Keratinocyte (primary cell): ENCODE measurements around the gene EID3. TPM values are rescaled to one million over a fixed set of nuclear protein-coding genes. Genes with fewer than 3 reads are reported as not detected.

Source experiments
- DNase-seq: peaks from one replicate; pipeline ENCODE4 v3.0.0-alpha.2; 2011; ENCODE audit warnings: low read depth, missing footprints, low spot score
- FAIRE-seq: peaks from 2 replicates; lab custom pipeline; 2011; peaks lifted over from hg19 to GRCh38; lab: Jason Lieb, UNC
- H2AFZ ChIP-seq: 2 replicates; pipeline ENCODE4 v1.6.0; 2012; ENCODE audit warnings: low read length, control low read depth, inconsistent platforms; ENCODE audit not compliant: control insufficient read depth
- H3K27ac ChIP-seq: 2 replicates; pipeline ENCODE4 v1.5.1; 2011; ENCODE audit warnings: low read length; ENCODE audit not compliant: control insufficient read depth, insufficient read depth
- H3K27me3 ChIP-seq: 3 replicates; pipeline ENCODE4 v1.6.0; 2011; ENCODE audit warnings: low read length; ENCODE audit not compliant: control insufficient read depth, insufficient read depth; ENCODE audit errors: extremely low read depth
- H3K36me3 ChIP-seq, 2 experiments: 2 replicates in 1 of 2; 3 replicates in 1 of 2; pipeline ENCODE4 v1.5.1; 2011; ENCODE audit warnings: low read length in 2 of 2, mild to moderate bottlenecking in 1 of 2; ENCODE audit not compliant: control insufficient read depth in 2 of 2, insufficient read depth in 2 of 2; ENCODE audit errors: extremely low read depth in 1 of 2
- H3K4me1 ChIP-seq: 3 replicates; pipeline ENCODE4 v1.5.1; 2011; ENCODE audit warnings: low read length; ENCODE audit not compliant: control insufficient read depth, insufficient read depth; ENCODE audit errors: extremely low read depth
- H3K4me2 ChIP-seq: 3 replicates; pipeline ENCODE4 v1.6.0; 2011; ENCODE audit warnings: low read depth, low read length; ENCODE audit not compliant: control insufficient read depth, insufficient read depth; ENCODE audit errors: extremely low read depth
- H3K4me3 ChIP-seq, 3 experiments: fragments of 200-600 bp in 1 of 3; sonication (generic) in 1 of 3; 2 replicates in 2 of 3; 3 replicates in 1 of 3; pipeline ENCODE4 v1.5.1; 2011 to 2016; ENCODE audit warnings: low read length in 3 of 3, mild to moderate bottlenecking in 3 of 3, control low read depth in 2 of 3, inconsistent platforms in 1 of 3, low read depth in 1 of 3, mixed read lengths in 1 of 3, mixed run types in 1 of 3, moderate library complexity in 1 of 3; ENCODE audit not compliant: control insufficient read depth in 2 of 3, insufficient read depth in 2 of 3; ENCODE audit errors: extremely low read depth in 1 of 3
- H3K79me2 ChIP-seq: 2 replicates; pipeline ENCODE4 v1.6.0; 2012; ENCODE audit warnings: low read length; ENCODE audit not compliant: control insufficient read depth, insufficient read depth
- H3K9ac ChIP-seq: 3 replicates; pipeline ENCODE4 v1.6.0; 2011; ENCODE audit warnings: low read length; ENCODE audit not compliant: control insufficient read depth, insufficient read depth; ENCODE audit errors: extremely low read depth
- H3K9me1 ChIP-seq: 3 replicates; pipeline ENCODE4 v1.6.0; 2011; ENCODE audit warnings: low read length; ENCODE audit not compliant: control insufficient read depth, insufficient read depth; ENCODE audit errors: extremely low read depth
- H3K9me3 ChIP-seq: 2 replicates; pipeline ENCODE4 v1.5.1; 2012; ENCODE audit warnings: low read depth, low read length; ENCODE audit not compliant: control insufficient read depth
- H4K20me1 ChIP-seq: 3 replicates; pipeline ENCODE4 v1.6.0; 2011; ENCODE audit warnings: low read length; ENCODE audit not compliant: control insufficient read depth, insufficient read depth; ENCODE audit errors: extremely low read depth
- CTCF ChIP-seq, 3 experiments: IDR thresholded peaks in 1 of 3; conservative IDR thresholded peaks in 1 of 3; optimal IDR thresholded peaks in 1 of 3; 2 replicates in 2 of 3; 3 replicates in 1 of 3; pipeline versions ENCODE3 to v1.5.1; 2011; ENCODE audit warnings: low read length in 3 of 3, mild to moderate bottlenecking in 3 of 3, moderate library complexity in 2 of 3, control low read depth in 1 of 3, inconsistent platforms in 1 of 3; ENCODE audit not compliant: insufficient read depth in 2 of 3; ENCODE audit errors: extremely low read depth in 1 of 3
- EZH2 ChIP-seq: IDR thresholded peaks from one replicate; pipeline ENCODE4 v1.6.1; 2012; ENCODE audit warnings: inconsistent platforms, mild to moderate bottlenecking, low read length, moderate library complexity
- dilution Hi-C: fragments of 300-500 bp; cut with MboI; formaldehyde crosslinking; loops from one replicate; pipeline ENCODE4 v1.7.0; 2020; ENCODE audit warnings: low sequenced_read_pairs; ENCODE audit not compliant: extremely low pct_ligation_motif_present
- polyA minus RNA-seq, 3 experiments: library from RNA; depleted of rRNA, polyadenylated mRNA; stranded (reverse); fragments of >200 nt; gene quantifications; 1 replicate in 1 of 3; 2 replicates in 1 of 3; 3 replicates in 1 of 3; pipeline ENCODE4 v1.2.3, GENCODE V29; 2011
- polyA plus RNA-seq, 5 experiments: library from polyadenylated mRNA; depleted of rRNA in 3 of 5; stranded (reverse) in 3 of 5; stranded (forward) in 1 of 5; unstranded in 1 of 5; fragments of >200 nt; gene quantifications; 1 replicate in 1 of 5; 2 replicates in 3 of 5; 3 replicates in 1 of 5; pipeline versions ENCODE4 v1.2.1 to v1.2.3, GENCODE V29; 2011 to 2012; ENCODE audit warnings: missing spikeins in 2 of 5, low read depth in 1 of 5, low replicate concordance in 1 of 5

Gene EID3
- polyA plus RNA-seq (0.75 to 1.8 TPM (median 1.2 TPM) in 3 replicates), polyA minus RNA-seq (0.96 to 8.4 TPM (median 1.5 TPM) in 3 replicates)
- polyA plus RNA-seq (2011; ENCODE audit: low read depth), result 2.0 TPM
- polyA plus RNA-seq (2011; cell fraction: cytosol; rRNA removed), result 0.53 and 0.94 TPM in 2 replicates
- 1.8 and 3.5 TPM in 2 replicates for polyA plus RNA-seq (2011; cell fraction: nucleus; rRNA removed)
- polyA plus RNA-seq (2012; ENCODE audit: low replicate concordance), result 0.63 and 1.3 TPM in 2 replicates
- polyA minus RNA-seq (2011; cell fraction: cytosol; rRNA and poly(A)+ RNA removed), result not detected
- 5.7 and 11.3 TPM in 2 replicates for polyA minus RNA-seq (2011; cell fraction: nucleus; rRNA and poly(A)+ RNA removed)

- Histone ChIP-seq H3K9ac (peak within 1 kb of the TSS; percentile 65), H3K9me1 (peaks cover 3% of the 10 kb centered on the region), H3K36me3 (peaks cover 14 to 23% of the 10 kb centered on the region in 2 experiments), H3K4me2 (peak within 1 kb of the TSS; percentile 89), H2AFZ (no peak within 1 kb of the TSS), H4K20me1 (peaks cover 28% of the 10 kb centered on the region), H3K9me3 (no peaks in the 10 kb centered on the region), H3K79me2 (peaks cover 92% of the 10 kb centered on the region), H3K27ac (peak within 1 kb of the TSS; percentile 70), H3K27me3 (no peaks in the 10 kb centered on the region), H3K4me3 (peak within 1 kb of the TSS; percentile 13 to 65 (median 64)), H3K4me1 (peaks cover 18% of the 10 kb centered on the region)
- dilution Hi-C loops, result loop anchor here (25.0 kb wide), 1 partner anchor 91 kb away; the partner anchor contains the start of gene TXNRD1
- DNase-seq, result no peak
- TF ChIP-seq CTCF (optimal IDR thresholded peaks at IDR 0.05 in 1 of 3, IDR thresholded peaks at IDR 0.05 in 1 of 3, conservative IDR thresholded peaks at IDR 0.05 in 1 of 3; ENCODE audit: extremely low read depth in 1 of 3, insufficient read depth in 2 of 3, low read length in 3 of 3) (no peak), EZH2 (no peak)
- no peak for FAIRE-seq
Observed at GRCh38 chr12:104303538-104304151, at the start of gene EID3. Gene EID3, plus strand, starts transcription at chr12:104303739. Its CDS starts 196 bp downstream, at chr12:104303935.

GRCh38 chr12:104257913-104258472 lies 45.5 kb upstream of the EID3 start:
- H3K27ac ChIP-seq, result no peak overlapping the region

More at GRCh38 chr12:104257913-104258472, 45.5 kb upstream of the EID3 start:
- Histone ChIP-seq H3K36me3 (no peaks in the 10 kb centered on the region), H3K79me2 (no peaks in the 10 kb centered on the region), H3K4me3 (no peak overlapping the region), H3K4me2 (no peak overlapping the region), H3K9me1 (no peaks in the 10 kb centered on the region), H3K9me3 (no peaks in the 10 kb centered on the region), H3K9ac (no peak overlapping the region), H3K4me1 (peaks cover 12% of the 10 kb centered on the region), H2AFZ (no peak overlapping the region), H3K27me3 (no peaks in the 10 kb centered on the region), H4K20me1 (no peaks in the 10 kb centered on the region)
- dilution Hi-C loops, result no loop called here
- DNase-seq (no peak), FAIRE-seq (peak; percentile 5)
- TF ChIP-seq CTCF (optimal IDR thresholded peaks at IDR 0.05 in 1 of 3, IDR thresholded peaks at IDR 0.05 in 1 of 3, conservative IDR thresholded peaks at IDR 0.05 in 1 of 3; ENCODE audit: extremely low read depth in 1 of 3, insufficient read depth in 2 of 3, low read length in 3 of 3), result no peak
- TF ChIP-seq EZH2, result no peak
